Epithelial cell of proximal tubule (primary cell): ENCODE measurements around the gene PDHX. TPM values are rescaled to one million over a fixed set of nuclear protein-coding genes. Genes with fewer than 3 reads are reported as not detected.

ENCODE experiments used
- DNase-seq: peaks from one replicate; pipeline ENCODE4 v3.0.0-alpha.2; 2011; ENCODE audit warnings: low read depth
- H3K4me3 ChIP-seq: 2 replicates; pipeline ENCODE4 v1.5.1; 2011; ENCODE audit warnings: low read depth, mild to moderate bottlenecking, low read length
- CTCF ChIP-seq: conservative IDR thresholded peaks from 2 replicates; pipeline ENCODE4 v1.5.1; 2012; ENCODE audit warnings: low read depth, mild to moderate bottlenecking, low read length
- total RNA-seq: library from RNA; depleted of rRNA; stranded (reverse); fragments of >200 nt; gene quantifications from 2 replicates; pipeline ENCODE4 v1.2.3, GENCODE V29; 2015

The PDHX gene
- total RNA-seq, 1 donor from 2014 or later: 19.3 TPM

GRCh38 chr11:35040221-35040942 is 124.0 kb downstream of the PDHX start:
- no peak overlapping the region for H3K4me3 ChIP-seq
- no peak for DNase-seq
- no peak for TF ChIP-seq CTCF

- H3K4me3 ChIP-seq: no peak overlapping the region
- no peak for DNase-seq
These were observed 124.7 kb downstream of the PDHX start for GRCh38 chr11:35041070-35041554.

GRCh38 chr11:35042224-35042623 is 125.8 kb downstream of the PDHX start:
- no peak overlapping the region for H3K4me3 ChIP-seq
- no peak for TF ChIP-seq CTCF
- no peak for DNase-seq

More at GRCh38 chr11:35041070-35041554, 124.7 kb downstream of the PDHX start:
- no peak for TF ChIP-seq CTCF

- no peak overlapping the region for H3K4me3 ChIP-seq
- TF ChIP-seq CTCF: no peak
- DNase-seq: no peak
These were observed 126.5 kb downstream of the PDHX start for GRCh38 chr11:35042913-35043312.

- DNase-seq: no peak
- no peak for TF ChIP-seq CTCF
- H3K4me3 ChIP-seq: no peak overlapping the region
These were observed 127.5 kb downstream of the PDHX start for GRCh38 chr11:35043936-35044335.

- no peak for TF ChIP-seq CTCF
- no peak for DNase-seq
These were observed 128.9 kb downstream of the PDHX start for GRCh38 chr11:35045236-35045820.

More at GRCh38 chr11:35045236-35045820, 128.9 kb downstream of the PDHX start:
- no peak overlapping the region for H3K4me3 ChIP-seq

Other genes starting within 250 kb of the PDHX start
- 21.6 and 26.0 TPM in 2 replicates for gene APIP, start 239 bp upstream of the PDHX start, total RNA-seq
- gene CD44, start 222.6 kb downstream of the PDHX start, total RNA-seq: 244 and 296 TPM in 2 replicates